Measurements from ENCODE around the gene NISCH.

- TF ChIP-seq HDGF (IDR thresholded peaks at IDR 0.05; ENCODE audit: borderline replicate concordance) (no peak), LEF1 (IDR thresholded peaks at IDR 0.05; ENCODE audit: borderline replicate concordance) (no peak), SP1 (IDR thresholded peaks at IDR 0.05) (no peak), SUZ12 (IDR thresholded peaks at IDR 0.05) (no peak), ARNT (IDR thresholded peaks at IDR 0.05) (no peak), FOXK2 (IDR thresholded peaks at IDR 0.05) (no peak), FOXA1 (IDR thresholded peaks at IDR 0.05) (no peak), TARDBP (IDR thresholded peaks at IDR 0.05) (no peak), ELF4 (IDR thresholded peaks at IDR 0.05) (no peak), L3MBTL2 (conservative IDR thresholded peaks at IDR 0.05) (no peak), FOXM1 (IDR thresholded peaks at IDR 0.05; ENCODE audit: borderline replicate concordance) (no peak), BHLHE40 (IDR thresholded peaks at IDR 0.05; ENCODE audit: borderline replicate concordance) (no peak)
These were observed 65.5 kb downstream of the NISCH start for GRCh38 chr3:52520716-52521487.

All from HEK293T (cell line).